Hematopoietic multipotent progenitor cell treated with erythropoietin and hydrocortisone succinate and interleukin-3 and kit ligand, for 6 days (in vitro differentiated cells): ENCODE data around the gene GRID2.
"Not testable (repeated sequence)": the region's sequence is repeated elsewhere in the genome, so short reads cannot be mapped to it uniquely, and the experiment has no call there.

ENCODE experiments used
- DNase-seq: peaks from one replicate; pipeline ENCODE4 v3.0.0-alpha.2; 2015

GRID2 gene

DNA sequence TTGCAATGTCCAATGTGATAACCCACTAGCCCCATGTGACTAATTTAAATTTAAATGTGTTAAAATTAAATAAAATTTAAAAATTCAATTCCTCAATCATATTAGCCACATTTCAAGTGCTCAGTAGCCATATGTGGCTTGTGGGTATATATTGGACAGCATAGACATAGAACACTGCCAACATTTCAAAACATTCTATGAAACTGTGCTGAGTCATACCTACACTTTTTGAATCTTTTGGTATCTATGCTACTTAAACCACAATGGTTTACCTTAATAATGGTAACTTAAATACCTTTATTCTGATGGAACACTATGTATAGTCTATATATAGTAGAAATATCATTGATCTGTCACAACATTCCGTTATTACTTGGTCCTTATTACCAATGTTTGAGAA is 1301.4 kb downstream of the GRID2 start:
- DNase-seq = no peak

DNA sequence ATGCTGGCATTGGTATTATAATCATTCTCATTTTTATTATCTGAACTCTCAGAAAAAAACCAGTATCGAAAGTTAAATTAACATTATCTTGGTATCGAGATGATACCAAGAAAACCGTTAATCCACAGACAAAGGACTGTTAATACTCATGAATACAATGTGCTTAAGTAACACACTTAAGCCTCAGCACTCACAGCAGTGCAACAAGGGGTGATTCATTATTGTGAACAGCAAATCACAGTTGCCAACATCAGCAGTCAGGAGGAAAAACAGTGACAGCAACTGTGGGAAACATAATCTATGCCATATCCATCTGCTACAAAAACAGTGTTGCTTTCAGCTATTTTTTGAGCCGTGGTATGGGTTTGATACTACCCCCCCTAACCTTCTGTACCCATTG is 1313.8 kb downstream of the GRID2 start:
- DNase-seq = no peak

GRCh38 chr4:93633721-93634120 is 1330.0 kb downstream of the GRID2 start:
- no peak for DNase-seq

- DNase-seq = no peak
These were observed 1332.2 kb downstream of the GRID2 start for GRCh38 chr4:93635943-93636342.

GRCh38 chr4:93645120-93645519 is 1341.4 kb downstream of the GRID2 start:
- DNase-seq = no peak

GRCh38 chr4:93646233-93646930 is 1342.6 kb downstream of the GRID2 start:
- DNase-seq = no peak

DNA sequence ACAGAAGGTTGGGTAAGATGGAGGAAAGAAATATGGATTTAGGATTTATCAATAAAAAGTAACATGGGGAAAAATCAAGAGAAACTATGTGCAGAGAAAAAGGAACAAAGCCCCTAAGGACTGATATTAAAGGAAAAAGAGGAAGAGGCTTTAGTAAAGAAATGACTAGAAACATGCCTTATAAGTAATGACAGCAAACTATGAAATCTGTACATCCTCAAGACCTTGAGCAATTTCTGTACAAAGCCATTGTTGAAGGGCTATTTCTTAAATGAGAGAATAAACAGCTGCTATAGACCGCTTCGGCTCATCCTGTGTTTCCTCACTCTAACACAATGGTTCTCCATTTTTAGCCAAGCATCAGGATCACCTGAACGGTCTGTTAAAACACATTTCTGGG is 1344.5 kb downstream of the GRID2 start:
- DNase-seq = no peak

DNA sequence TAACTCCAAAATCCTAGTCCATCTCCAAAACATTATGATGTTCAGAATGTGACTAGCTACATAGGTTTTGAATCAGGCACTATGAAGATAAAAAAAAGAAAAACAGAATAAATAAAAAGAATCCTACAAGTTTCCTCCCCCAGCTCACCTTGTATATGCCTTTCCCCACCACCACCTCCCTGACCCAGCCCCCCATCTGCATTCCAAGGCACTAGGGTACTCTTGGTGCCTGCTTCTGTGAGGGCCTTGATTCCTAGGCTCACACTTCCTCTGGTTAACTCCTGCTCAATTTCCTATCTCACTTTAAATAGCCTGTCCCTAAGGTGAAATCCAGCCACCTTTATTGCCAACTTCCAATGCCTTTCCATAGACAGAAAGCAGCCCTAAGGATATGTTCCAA is 1346.1 kb downstream of the GRID2 start:
- no peak for DNase-seq

DNA sequence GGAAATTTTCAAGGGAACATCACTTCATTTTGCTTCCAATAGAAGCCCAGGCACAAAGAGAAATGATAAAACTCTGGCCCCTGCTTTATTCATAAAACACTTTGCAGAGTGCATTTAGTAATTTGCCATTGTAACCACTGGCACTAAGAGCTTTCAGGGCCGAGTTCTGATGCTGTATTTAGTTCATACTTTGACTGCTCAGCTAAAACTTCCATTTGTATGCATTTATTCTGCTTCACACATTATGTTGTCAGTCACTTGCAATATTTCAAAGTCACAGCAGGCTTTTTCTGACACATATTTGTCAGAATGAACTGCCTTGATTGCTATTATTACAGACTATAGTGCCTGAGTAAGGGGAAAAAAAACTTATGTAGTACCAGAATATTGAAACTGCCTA is 1350.4 kb downstream of the GRID2 start:
- no peak for DNase-seq

- no peak for DNase-seq
These were observed 1353.8 kb downstream of the GRID2 start for GRCh38 chr4:93657527-93657926.

GRCh38 chr4:93658443-93658842 is 1354.7 kb downstream of the GRID2 start:
- DNase-seq = no peak

DNA sequence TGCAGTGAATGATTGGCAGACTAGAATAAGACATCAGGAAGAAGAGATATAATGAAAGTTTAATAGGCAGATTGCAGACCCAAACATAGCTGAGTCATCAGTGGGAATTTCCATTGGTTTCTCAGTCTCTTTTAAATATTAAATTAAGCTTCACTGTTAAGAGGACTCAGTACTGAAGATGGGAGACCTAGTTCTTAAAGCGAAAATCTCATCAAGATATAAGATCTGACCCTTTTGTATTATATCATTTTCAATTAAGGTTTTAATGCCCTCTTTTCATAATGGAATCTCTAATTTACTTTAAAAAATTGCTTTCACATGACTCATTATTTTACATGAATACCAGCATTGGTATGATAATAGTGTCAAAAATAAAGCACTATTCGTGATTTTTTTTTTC is 1355.9 kb downstream of the GRID2 start:
- DNase-seq = no peak

DNA sequence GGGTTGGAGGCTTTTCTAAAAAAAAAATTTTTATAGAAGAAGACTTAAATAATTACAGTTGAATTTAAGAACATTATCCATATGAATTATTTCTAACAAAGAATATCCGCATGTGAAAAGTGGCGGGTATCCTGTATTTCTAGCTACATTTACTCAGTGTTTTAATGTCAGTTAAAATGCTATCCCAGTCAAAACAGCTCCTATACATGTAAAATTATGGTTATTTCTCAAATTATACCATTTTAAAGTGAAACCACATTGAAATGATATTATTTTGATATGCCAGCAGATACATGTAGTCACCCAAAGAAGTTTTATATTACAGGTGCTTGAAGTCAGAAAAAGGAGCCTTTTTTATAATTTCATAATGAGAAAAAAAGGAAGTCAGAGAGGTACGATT is 1356.3 kb downstream of the GRID2 start:
- no peak for DNase-seq

DNA sequence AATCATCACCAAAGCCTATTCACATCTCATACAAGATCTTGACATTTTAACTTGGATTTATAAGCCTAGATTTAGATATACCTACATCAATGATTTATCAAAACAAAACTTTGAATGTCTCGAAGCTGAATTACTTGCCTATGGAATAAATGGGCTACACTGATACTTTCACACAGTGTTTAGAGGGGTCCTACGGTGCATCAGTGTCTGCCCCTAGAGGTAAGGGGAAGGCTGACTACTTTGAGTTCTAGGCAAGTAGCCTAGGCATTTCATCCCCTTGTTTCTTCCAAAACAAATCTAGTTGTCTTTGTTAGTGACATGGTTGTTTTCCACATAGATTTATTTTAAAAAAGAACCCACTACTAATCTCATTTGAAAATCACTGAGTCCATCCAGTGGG is 1366.7 kb downstream of the GRID2 start:
- DNase-seq = no peak

GRCh38 chr4:93671093-93671492 is 1367.3 kb downstream of the GRID2 start:
- no peak for DNase-seq

GRCh38 chr4:93676937-93677336 is 1373.2 kb downstream of the GRID2 start:
- DNase-seq = not testable (repeated sequence)

DNA sequence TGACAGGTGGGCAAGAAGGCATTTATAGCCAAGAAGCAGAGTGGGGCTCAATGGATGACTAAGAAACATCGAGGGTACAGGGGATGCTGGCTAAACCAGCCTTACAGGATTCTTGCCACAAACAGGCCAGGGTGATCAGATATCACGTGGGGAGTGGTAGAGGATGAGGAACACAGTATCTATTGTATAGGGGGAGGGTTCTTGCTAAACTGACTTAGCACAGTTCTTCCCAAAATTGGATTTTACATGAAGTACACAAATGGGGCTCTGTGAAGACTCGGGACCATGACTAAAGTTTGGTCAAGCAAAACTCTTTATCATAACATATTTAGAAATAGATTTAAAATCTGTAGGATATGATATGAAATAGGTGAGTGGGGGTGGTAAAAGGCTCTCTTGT is 1380.8 kb downstream of the GRID2 start:
- DNase-seq = no peak

DNA sequence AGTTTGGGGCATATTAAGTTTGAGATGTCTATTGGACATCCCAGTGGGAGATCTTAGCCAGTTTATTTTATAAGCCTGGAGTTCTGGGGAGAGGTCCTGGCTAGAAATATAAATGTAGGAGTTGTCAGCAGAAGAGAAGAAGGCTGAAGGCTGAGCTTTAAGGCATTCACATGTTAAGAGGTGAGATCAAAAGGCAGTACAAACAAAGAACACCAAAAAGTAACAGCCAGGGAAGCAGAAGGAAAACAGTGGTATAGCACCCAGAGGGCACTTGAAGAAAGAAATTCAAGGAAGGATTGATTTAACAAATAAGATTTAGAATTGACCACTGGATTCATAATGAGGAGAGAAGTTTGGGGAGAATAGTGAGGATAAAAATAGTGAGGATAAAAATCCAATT is 1383.5 kb downstream of the GRID2 start:
- no peak for DNase-seq

DNA sequence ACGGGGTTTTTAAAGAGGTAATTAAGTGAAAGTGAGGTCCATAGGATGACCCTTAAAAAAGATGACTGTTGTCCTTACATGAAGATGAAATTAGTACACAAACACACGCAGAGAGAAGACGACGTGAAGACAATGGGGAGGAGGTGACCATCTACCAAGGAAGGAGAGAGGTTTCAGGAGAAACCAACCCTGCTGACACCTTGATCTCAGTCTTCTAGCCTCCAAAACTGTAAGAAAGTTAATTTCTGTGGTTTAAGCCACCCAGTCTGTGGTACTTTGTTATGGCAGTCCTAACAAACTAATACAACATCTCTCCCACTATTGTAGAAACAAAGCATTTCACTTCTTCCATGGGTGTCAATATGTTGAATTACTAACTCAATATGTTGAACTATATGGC is 1385.2 kb downstream of the GRID2 start:
- no peak for DNase-seq

DNA sequence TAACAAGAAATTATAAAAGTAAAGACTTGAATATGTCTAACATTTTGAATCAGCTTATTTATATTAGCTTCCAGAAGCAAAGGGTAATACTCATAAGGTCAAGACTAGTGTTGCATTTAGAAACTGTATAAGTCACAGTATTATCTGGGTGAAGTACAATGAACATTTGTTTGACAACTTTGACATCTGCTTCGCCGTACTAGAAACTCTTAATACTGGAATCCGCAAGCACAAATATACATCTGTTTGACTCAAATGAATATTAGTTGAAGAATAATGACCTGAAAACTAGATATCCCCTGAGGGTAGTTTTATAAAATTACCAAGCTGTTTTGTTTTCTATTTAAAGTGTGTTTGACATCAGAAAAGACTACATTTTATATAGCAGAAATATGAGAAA is 1389.4 kb downstream of the GRID2 start:
- no peak for DNase-seq

GRCh38 chr4:93698686-93699085 is 1394.9 kb downstream of the GRID2 start:
- no peak for DNase-seq

GRCh38 chr4:93700571-93700970 is 1396.8 kb downstream of the GRID2 start:
- no peak for DNase-seq

DNA sequence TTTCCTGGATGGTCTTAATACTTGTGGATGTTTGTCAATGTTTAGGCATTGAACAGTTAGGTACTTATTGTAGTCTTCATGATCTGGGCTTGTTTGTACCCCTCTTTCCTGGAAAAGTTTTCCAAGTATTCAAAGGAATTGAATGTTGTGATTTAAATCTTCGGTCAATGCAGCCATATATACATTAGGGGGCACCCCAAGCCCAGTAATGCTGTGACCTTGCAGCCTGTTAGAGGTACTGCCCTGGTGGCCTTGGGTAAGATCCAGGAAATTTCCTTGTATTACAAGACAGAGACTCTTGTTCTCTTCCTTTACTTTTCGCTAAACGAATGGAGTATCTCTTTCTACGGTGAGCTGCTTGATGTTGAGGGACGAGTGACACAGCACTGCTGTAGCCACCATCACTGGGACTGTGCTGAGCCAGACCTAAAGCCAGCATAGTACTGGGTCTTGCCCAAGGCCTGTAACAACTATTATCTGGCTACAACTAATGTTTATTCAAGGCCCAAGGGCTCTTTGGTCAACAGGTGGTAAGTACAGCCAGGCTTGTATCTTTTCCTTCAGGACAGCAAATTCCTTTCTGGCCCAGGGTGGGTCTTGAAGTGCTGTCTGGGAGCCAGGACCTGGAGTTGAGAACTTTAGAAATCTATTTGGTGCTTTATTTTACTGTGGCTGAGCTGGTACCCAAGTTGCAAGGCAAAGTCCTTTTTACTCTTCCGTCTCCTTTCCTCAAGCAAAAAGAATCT is 1406.5 kb downstream of the GRID2 start:
- DNase-seq = no peak

DNA sequence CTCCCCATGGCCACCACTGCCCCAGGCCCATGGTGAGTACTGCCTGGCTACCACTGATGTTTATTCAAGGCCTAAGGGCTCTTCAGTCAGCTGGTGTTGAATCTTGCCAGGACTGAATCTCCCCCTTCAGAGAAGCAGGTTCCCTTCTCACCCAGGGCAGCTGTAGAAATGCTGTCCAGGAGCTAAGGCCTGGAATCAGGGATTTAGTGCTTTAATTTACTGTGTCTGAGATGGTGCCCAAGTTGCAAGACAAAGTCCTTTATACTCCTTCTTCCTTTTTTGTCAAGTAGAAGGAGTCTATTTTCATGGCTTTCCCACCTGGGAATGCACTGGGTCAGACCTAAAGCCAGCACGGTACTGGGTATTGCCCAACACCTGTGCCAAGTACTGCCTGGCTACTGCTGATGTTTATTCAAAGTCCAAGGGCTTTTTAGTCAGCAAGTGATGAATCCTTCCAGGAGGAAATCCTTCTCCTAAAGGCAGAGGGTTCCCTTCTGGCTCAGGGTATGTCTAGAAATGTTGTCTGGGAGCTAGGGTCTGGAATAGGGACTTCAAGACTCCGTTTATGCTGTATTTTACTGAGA is 1407.2 kb downstream of the GRID2 start:
- no peak for DNase-seq
